ENCODE measurements around the gene EMSY. TPM values are rescaled to one million over a fixed set of nuclear protein-coding genes. Genes with fewer than 3 reads are reported as not detected.

Gene EMSY
- total RNA-seq, 1 donor from 2014 or later = 34.8 TPM

DNA sequence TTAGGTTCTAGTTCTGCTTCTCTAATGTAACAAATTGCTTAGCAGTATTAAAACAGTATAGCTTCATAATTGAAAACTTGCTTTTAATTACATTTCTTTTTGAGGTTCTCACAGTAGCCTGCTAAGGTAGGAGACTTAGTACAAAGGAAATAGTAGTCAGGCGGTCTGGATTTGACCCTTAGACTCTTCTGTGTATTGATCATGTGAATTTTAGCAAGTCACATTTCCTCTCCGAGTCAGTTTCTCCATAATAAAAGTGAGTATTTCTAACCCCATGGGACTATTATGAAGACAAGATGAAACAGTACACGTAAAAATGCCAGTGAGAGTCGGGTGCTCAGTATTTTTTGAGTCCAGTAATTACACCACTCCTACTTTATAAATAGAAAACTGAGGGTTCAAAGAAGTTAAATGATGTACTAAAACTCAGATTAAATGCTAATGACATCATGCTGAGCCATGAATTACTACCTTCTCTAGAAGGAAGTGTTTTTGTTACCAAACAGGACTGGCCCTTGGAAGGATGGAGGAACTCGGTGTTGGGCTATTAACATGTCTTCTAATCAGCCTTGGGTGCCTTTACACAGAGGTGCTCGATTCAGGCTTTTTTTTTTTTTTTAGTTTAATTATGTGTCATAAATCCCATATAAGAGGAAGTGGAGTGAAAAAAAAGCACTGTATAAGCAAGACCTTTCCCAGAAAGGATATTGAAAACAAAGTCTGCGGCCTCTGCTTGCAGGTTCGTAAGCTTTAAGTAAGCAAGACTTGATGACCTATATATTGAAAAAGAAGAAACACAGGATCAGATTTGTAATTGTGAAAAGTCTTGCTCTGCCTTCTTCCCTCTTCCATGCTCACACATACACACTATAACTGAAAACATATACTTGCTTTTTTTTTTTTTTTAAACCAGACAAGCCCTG is 109.0 kb downstream of the EMSY start:
- Mint-ChIP-seq H3K27ac (no peak overlapping the region), H3K27me3 (ENCODE audit: insufficient read depth) (no peaks in the 10 kb centered on the region)
- intact Hi-C loops (cut with micrococcal nuclease) = no loop called here

DNA sequence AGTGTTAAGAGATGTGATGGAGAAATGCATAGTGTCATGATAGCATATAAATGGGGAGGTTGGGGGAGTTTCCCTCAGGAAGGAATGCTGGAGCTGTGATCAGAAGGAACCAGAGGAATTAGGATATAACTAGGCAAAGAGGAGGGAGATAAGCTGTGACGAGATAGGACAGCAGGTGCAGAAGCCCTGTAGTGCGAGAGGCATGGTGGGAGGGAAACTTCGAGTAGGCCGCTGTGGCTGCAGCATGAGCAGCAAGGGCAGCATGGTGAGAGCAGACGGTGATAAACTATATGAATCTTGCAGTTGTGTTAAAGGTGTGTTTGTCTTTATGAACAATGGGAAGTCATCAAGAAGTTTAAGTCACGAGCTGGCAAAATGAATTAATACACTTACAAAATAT is 109.9 kb downstream of the EMSY start:
- Mint-ChIP-seq H3K36me3 (ENCODE audit: low read depth) (peaks cover 6% of the 10 kb centered on the region), H3K27ac (no peak overlapping the region), H3K9me3 (no peaks in the 10 kb centered on the region), H3K27me3 (ENCODE audit: insufficient read depth) (no peaks in the 10 kb centered on the region), H3K4me3 (no peak overlapping the region), H3K4me1 (ENCODE audit: low read depth) (peaks cover 11% of the 10 kb centered on the region)
- intact Hi-C loops (cut with micrococcal nuclease) = no loop called here
- DNase-seq (ENCODE audit: low spot score) = no peak

More for the DNA sequence above, 109.0 kb downstream of the EMSY start:
- no peaks in the 10 kb centered on the region for H3K9me3 Mint-ChIP-seq
- H3K36me3 Mint-ChIP-seq (ENCODE audit: low read depth) = peaks cover 7% of the 10 kb centered on the region
- peaks cover 6% of the 10 kb centered on the region for H3K4me1 Mint-ChIP-seq (ENCODE audit: low read depth)
- H3K4me3 Mint-ChIP-seq = no peak overlapping the region
- DNase-seq (ENCODE audit: low spot score) = no peak

DNA sequence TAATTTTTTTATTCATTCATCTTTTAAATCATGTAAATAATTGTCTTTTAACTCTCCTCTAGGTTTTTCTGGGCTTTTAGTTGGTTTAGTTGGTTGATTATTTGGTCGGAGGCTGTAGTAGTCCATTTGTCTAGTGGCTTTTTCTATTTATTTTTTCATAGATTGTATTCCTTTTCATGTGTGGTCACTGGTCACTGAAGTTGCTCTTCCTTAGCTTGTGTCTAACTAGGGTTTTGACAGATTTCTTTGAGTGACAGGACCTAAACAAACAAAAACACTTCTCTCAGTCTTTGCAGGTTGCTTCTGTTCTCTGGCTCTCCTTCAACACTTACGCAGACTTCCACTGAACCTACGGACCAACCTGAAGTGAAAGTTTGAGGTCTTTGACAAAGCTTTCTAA is 112.6 kb downstream of the EMSY start:
- peaks cover 2% of the 10 kb centered on the region for H3K27me3 Mint-ChIP-seq (ENCODE audit: insufficient read depth)
- DNase-seq (ENCODE audit: low spot score) = no peak

DNA sequence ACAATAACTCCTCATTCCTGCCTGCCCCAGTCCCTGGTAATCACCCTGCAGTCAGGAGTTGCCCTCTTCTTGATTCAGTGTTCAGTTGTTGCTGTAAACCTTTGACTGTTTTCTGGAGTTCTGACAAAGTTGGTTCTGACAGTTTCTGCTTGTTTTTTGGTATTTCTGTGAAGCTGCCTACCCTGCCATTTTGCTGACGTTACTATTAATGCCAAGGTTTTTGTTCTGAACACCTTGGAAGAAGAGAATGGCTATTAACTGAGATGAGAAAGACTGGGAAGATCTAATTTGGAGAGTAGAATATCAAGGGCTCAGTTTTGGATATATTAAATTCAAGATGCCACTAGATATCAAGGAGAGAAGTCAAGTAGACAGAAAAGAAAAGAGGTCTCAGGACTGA is 113.7 kb downstream of the EMSY start:
- intact Hi-C loops (cut with micrococcal nuclease) = no loop called here
- Mint-ChIP-seq H3K9me3 (no peaks in the 10 kb centered on the region), H3K4me1 (ENCODE audit: low read depth) (peaks cover 14% of the 10 kb centered on the region), H3K36me3 (ENCODE audit: low read depth) (peaks cover 4% of the 10 kb centered on the region), H3K27me3 (ENCODE audit: insufficient read depth) (peaks cover 3% of the 10 kb centered on the region), H3K4me3 (no peak overlapping the region), H3K27ac (no peak overlapping the region)
- DNase-seq (ENCODE audit: low spot score) = no peak

More for the DNA sequence above, 112.6 kb downstream of the EMSY start:
- no peaks in the 10 kb centered on the region for H3K9me3 Mint-ChIP-seq
- no peak overlapping the region for H3K27ac Mint-ChIP-seq
- H3K36me3 Mint-ChIP-seq (ENCODE audit: low read depth) = peaks cover 4% of the 10 kb centered on the region
- H3K4me3 Mint-ChIP-seq = no peak overlapping the region
- peaks cover 17% of the 10 kb centered on the region for H3K4me1 Mint-ChIP-seq (ENCODE audit: low read depth)
- intact Hi-C loops (cut with micrococcal nuclease) = no loop called here

DNA sequence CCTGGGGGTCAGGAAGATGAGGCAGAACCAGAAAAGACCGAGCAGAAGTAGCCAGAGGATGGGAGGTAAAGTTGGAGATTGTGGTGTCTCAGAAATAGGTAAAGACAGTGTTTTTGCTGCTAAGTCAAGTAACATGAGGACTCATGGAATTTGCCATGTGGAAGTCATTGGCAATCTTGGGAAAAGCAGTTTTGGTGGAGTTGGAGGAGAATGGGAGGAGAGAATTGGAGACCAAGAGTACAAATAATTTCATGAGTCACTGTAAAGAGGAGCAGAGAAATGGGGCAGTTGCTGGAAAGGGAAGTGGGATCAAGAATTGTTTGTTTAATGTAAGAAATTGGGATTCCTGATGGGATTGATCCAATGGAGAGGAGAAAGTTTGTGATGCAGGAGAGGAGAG is 114.1 kb downstream of the EMSY start:
- Mint-ChIP-seq H3K4me3 (no peak overlapping the region), H3K36me3 (ENCODE audit: low read depth) (peaks cover 4% of the 10 kb centered on the region), H3K27me3 (ENCODE audit: insufficient read depth) (peaks cover 3% of the 10 kb centered on the region), H3K27ac (no peak overlapping the region), H3K9me3 (no peaks in the 10 kb centered on the region), H3K4me1 (ENCODE audit: low read depth) (peaks cover 10% of the 10 kb centered on the region)
- no peak for DNase-seq (ENCODE audit: low spot score)
- intact Hi-C loops (cut with micrococcal nuclease) = no loop called here

DNA sequence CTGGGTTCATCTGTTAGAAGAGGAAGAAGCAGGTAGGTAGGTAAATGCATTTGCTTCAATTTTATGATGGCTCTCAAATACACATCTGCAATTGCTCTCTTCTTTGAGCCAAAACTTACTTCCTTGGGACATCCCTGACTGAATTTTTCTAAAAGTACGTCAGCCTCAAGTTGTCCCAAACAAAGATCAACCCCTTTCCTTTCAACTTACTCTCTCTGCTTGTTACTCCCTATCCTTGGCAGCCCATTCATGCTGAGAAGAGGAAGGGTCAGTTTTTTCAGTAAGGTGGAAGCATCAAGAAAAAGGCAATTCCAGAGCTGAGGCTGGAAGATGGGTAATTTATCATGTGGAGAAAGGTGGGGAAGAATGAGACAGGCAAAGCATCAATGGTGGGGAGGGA is 114.5 kb downstream of the EMSY start:
- H3K27me3 Mint-ChIP-seq (ENCODE audit: insufficient read depth) = peaks cover 3% of the 10 kb centered on the region
- H3K9me3 Mint-ChIP-seq = no peaks in the 10 kb centered on the region
- H3K36me3 Mint-ChIP-seq (ENCODE audit: low read depth) = peaks cover 4% of the 10 kb centered on the region
- no peak overlapping the region for H3K27ac Mint-ChIP-seq
- no peak for DNase-seq (ENCODE audit: low spot score)
- peaks cover 10% of the 10 kb centered on the region for H3K4me1 Mint-ChIP-seq (ENCODE audit: low read depth)
- intact Hi-C loops (cut with micrococcal nuclease) = no loop called here
- H3K4me3 Mint-ChIP-seq = no peak overlapping the region

DNA sequence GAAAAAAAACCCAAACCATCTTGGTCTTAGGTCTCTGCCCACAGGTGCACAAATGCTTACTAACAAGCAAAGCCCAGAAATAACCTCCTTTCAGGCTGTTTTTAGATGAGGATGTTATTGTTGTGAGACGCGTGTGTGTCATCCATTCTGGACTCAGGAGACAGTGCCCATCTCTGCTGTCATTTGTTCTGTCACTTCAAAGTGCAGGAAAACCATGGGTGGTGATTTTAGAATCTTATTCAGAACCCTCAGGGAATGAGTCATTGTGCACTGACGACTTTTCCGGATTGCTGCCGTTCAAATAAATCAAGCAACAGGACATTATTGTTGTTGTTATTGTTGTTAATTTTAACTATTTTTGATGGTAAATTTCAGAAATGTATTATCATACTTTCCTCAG is 115.4 kb downstream of the EMSY start:
- peaks cover 3% of the 10 kb centered on the region for H3K27me3 Mint-ChIP-seq (ENCODE audit: insufficient read depth)
- peak overlapping the region; percentile 28 for H3K27ac Mint-ChIP-seq
- peaks cover 4% of the 10 kb centered on the region for H3K36me3 Mint-ChIP-seq (ENCODE audit: low read depth)
- peak; percentile 14 for DNase-seq (ENCODE audit: low spot score)
- intact Hi-C loops (cut with micrococcal nuclease) = no loop called here
- no peaks in the 10 kb centered on the region for H3K9me3 Mint-ChIP-seq
- peaks cover 10% of the 10 kb centered on the region for H3K4me1 Mint-ChIP-seq (ENCODE audit: low read depth)
- no peak overlapping the region for H3K4me3 Mint-ChIP-seq

DNA sequence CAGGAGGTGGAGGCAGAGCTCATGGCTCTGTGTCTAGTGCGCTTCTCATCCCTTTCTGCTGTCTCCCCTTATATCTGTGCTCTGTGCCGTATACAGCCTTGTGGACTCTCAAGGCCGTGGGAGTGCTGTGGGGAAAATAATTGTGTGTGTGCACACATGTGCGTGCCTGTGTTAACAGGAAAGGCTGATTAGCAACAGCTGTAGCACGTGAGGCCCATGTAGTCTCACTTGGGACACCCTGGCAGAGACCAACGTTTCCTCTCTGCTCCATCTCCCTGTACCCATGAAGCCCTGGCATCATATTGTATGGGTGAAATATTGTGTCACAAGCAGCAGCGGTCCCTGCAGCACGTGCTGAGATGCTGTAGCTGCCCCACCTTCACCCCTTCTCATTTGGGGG is 116.4 kb downstream of the EMSY start:
- peaks cover 4% of the 10 kb centered on the region for H3K36me3 Mint-ChIP-seq (ENCODE audit: low read depth)
- intact Hi-C loops (cut with micrococcal nuclease) = no loop called here
- H3K4me1 Mint-ChIP-seq (ENCODE audit: low read depth) = peaks cover 10% of the 10 kb centered on the region
- no peak overlapping the region for H3K4me3 Mint-ChIP-seq
- no peaks in the 10 kb centered on the region for H3K9me3 Mint-ChIP-seq
- no peak overlapping the region for H3K27ac Mint-ChIP-seq
- H3K27me3 Mint-ChIP-seq (ENCODE audit: insufficient read depth) = peaks cover 3% of the 10 kb centered on the region
- DNase-seq (ENCODE audit: low spot score) = no peak

DNA sequence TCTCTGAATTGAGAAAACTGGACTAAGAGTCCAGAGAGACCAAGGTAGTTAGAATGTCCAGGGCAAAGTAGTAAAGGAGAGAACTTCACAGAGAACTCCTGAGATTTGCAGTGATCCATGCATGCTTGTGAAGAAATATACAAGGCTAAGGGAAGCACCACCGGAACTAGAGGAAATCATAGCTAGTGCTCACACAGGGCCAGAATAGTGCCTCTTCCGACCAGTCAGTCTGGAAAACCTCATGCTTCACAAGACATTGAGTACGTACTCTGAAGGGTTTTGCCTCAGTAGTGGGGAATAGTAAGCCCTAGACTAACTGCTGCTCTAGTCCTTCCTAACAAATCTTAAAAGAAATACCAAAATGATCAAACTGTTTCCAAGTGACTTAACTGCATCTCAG is 117.7 kb downstream of the EMSY start:
- peaks cover 10% of the 10 kb centered on the region for H3K4me1 Mint-ChIP-seq (ENCODE audit: low read depth)
- intact Hi-C loops (cut with micrococcal nuclease) = no loop called here

DNA sequence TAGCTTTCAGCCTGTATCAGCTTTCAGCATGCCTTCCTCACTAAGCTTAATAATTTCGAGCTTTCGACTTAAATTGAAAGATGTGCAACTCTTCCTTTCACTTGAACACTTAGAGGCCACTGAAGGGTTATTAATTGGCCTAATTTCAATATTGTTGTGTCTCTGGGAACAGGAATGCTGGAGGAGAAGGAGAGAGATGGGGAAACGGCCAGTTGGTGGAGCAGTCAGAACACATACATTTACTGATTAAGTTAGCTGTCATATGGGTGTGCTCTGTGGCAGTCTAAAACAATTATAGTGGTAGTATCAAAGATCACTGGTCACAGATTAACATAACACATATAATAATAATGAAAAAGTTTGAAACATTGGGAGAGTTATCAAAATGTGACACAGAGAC is 119.5 kb downstream of the EMSY start:
- Mint-ChIP-seq H3K36me3 (ENCODE audit: low read depth) (peaks cover 3% of the 10 kb centered on the region), H3K4me1 (ENCODE audit: low read depth) (peaks cover 17% of the 10 kb centered on the region), H3K27me3 (ENCODE audit: insufficient read depth) (peaks cover 5% of the 10 kb centered on the region), H3K9me3 (no peaks in the 10 kb centered on the region), H3K27ac (no peak overlapping the region), H3K4me3 (no peak overlapping the region)
- no peak for DNase-seq (ENCODE audit: low spot score)
- intact Hi-C loops (cut with micrococcal nuclease) = no loop called here

More for the DNA sequence above, 117.7 kb downstream of the EMSY start:
- Mint-ChIP-seq H3K27ac (no peak overlapping the region), H3K9me3 (no peaks in the 10 kb centered on the region), H3K36me3 (ENCODE audit: low read depth) (peaks cover 4% of the 10 kb centered on the region), H3K27me3 (ENCODE audit: insufficient read depth) (peaks cover 3% of the 10 kb centered on the region), H3K4me3 (no peak overlapping the region)
- DNase-seq (ENCODE audit: low spot score) = no peak

DNA sequence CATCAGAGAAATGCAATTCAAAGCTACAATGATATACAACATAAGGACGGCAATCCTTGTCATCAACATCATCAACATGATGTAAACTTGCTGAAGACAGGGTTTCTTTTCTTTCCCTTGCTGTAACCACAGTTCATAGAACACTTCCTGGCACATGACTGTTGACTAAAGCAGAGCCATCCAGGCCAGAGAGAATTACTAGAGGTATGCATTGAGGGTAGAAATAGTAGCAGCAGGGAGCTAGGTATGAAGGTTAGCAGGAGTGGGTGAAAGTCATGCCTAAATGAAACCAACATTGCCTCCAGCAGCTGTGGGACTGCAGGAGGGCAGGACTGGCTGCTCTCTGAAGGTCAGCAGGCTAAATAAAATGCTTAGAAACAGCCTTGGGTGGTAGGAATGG is 122.0 kb downstream of the EMSY start:
- Mint-ChIP-seq H3K27me3 (ENCODE audit: insufficient read depth) (peaks cover 5% of the 10 kb centered on the region), H3K9me3 (no peaks in the 10 kb centered on the region), H3K27ac (no peak overlapping the region), H3K36me3 (ENCODE audit: low read depth) (peaks cover 3% of the 10 kb centered on the region), H3K4me3 (no peak overlapping the region), H3K4me1 (ENCODE audit: low read depth) (peaks cover 7% of the 10 kb centered on the region)
- no peak for DNase-seq (ENCODE audit: low spot score)
- intact Hi-C loops (cut with micrococcal nuclease) = no loop called here

DNA sequence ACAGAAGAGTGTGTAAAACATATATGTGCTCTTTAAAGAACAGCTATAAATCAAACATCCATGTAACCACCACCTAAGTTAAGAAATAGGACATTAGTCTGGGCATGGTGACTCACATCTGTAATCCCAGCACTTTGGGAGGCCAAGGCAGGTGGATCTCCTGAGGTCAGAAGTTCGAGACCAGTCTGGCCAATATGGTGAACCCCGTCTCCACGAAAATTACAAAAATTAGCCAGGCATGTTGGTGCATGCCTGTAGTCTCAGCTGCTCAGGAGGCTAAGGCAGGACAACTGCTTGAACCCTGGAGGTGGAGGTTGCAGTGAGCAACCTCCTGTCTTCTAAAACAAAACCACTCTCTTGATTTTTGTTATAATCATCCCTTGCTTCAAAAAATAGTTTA is 122.4 kb downstream of the EMSY start:
- Mint-ChIP-seq H3K36me3 (ENCODE audit: low read depth) (no peaks in the 10 kb centered on the region), H3K4me3 (no peak overlapping the region), H3K27ac (no peak overlapping the region), H3K27me3 (ENCODE audit: insufficient read depth) (peaks cover 4% of the 10 kb centered on the region), H3K9me3 (no peaks in the 10 kb centered on the region), H3K4me1 (ENCODE audit: low read depth) (peaks cover 7% of the 10 kb centered on the region)
- no peak for DNase-seq (ENCODE audit: low spot score)
- intact Hi-C loops (cut with micrococcal nuclease) = no loop called here

DNA sequence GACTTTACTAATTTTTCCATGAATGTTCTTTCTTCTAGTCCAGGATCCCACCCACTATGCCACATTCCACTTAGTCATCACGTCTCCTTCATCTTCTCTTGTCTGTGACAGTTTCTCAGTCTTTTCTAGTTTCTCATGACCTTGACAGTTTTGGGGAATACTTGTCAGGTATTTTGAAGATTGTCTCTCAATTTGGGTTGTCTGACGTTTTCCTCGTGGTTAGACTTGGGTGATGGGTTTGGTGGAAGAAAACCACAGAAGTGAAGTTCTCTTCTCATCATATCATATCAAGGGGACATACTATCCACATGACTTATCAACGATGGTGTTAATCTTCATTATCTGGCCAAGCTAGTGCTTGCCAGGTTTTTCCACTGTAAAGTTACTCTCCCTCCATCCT is 123.3 kb downstream of the EMSY start:
- intact Hi-C loops (cut with micrococcal nuclease) = loop anchor here (2.0 kb wide), 1 partner anchor 21 kb away; no protein-coding TSS in a partner anchor
- Mint-ChIP-seq H3K4me3 (no peak overlapping the region), H3K9me3 (no peaks in the 10 kb centered on the region), H3K4me1 (ENCODE audit: low read depth) (peaks cover 7% of the 10 kb centered on the region), H3K27ac (peak overlapping the region; percentile 70), H3K36me3 (ENCODE audit: low read depth) (no peaks in the 10 kb centered on the region), H3K27me3 (ENCODE audit: insufficient read depth) (peaks cover 9% of the 10 kb centered on the region)
- no peak for DNase-seq (ENCODE audit: low spot score)
